NCI-H2196 treated with DMSO at 0.1 percent for 48 hours (cell line): ENCODE results near the gene OASL.

Experiments
- DNase-seq: peaks from one replicate; lab custom pipeline; 2025; ENCODE audit not compliant: unreplicated experiment; lab: John Stamatoyannopoulos, UW

The OASL gene

DNA sequence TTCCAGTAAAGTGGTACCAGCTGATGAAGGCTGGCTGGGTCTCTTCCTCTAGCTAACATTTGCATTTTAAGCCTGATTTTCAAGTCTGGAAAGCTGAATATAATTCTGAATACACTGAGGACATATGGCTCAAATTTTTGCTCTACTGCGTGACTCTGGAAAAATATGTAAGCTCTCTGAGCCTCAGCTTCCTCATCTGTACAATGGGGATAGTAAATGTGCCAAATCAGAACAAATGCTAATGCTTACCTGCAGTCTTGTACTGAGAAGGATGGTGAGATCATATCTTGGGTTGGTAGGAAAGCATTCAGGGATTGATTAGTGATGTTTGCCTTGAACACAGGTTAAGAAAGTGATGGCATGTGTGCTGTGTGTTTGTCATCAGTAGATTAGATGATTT, 46.1 kb downstream of the OASL start:
- no peak for DNase-seq

DNA sequence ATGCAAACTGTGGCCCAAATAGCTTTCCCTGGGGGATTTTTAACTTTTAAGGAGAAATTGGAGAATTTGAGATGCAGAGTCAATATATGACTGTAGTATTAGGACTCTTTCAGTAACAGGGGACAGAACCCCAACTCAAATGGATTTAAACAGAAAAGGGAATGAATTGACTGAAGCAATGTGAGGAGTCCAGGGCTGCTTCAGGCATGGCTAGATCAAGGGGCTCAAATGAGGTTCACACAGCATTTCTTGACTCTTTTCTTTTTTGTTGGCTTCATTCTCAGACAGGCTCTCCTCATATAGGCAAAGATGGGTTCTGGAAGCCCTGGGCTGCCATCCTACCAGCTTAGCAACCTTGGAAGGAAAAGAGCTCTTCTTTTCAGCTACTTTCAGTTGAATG, 47.1 kb downstream of the OASL start:
- no peak for DNase-seq

DNA sequence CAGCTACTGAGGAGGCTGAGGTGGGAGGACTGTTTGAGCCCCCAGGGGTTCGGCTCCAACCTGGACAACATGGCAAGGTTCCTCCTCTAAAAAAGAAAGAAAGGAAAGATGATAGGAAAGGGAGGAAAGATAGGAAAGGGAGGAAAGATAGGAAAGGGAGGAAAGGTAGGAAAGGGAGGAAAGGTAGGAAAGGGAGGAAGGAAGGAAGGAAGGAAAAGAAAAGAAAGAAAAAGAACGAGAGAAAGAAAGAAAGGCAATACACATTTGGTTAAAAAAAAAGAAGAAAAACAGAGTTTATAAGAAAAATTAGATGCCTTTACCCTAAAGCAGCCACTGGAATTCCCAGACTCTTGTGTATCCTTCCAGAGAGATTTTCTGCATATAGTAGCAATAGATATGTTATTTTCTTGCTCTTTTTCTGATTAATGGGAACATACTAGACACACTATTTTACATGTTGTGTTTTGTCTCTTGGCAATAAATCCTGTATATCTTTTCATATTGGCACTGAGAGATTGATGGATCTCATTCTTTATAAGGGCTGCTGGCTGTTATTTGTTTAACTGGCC, 48.5 kb downstream of the OASL start:
- no peak for DNase-seq

DNA sequence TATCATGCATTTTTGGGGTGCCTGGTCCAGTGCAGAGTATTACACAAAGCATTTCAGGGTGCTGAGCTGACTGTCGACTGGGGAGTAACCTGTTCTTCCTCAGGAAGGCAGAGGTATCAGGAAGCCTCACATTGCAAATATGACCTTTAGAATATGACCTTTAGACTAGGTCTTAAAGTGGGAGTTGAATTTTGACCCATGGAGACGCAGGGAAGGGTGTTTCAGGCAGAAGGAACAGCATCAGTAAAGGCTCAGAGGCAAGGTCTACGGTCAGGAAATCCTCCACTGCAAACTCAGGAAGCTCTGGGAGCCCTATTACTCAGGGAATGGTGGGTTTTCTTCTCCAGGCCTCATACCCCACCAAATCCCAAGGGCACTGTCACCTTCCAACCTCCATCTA, 49.4 kb downstream of the OASL start:
- DNase-seq, result no peak

DNA sequence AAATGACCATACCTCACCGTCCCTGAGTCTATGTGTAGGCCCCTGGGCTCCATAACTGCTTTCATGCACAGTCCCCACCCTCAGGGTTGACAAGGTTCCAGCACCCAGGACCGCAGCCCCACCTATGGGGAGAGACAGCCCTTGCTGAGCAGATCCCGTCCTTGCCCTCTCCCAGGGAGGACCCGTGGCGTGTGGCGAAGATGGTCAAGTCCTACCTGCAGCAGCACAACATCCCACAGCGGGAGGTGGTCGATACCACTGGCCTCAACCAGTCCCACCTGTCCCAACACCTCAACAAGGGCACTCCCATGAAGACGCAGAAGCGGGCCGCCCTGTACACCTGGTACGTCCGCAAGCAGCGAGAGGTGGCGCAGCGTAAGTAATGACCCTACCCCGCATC, 50.4 kb downstream of the OASL start:
- DNase-seq, result no peak

DNA sequence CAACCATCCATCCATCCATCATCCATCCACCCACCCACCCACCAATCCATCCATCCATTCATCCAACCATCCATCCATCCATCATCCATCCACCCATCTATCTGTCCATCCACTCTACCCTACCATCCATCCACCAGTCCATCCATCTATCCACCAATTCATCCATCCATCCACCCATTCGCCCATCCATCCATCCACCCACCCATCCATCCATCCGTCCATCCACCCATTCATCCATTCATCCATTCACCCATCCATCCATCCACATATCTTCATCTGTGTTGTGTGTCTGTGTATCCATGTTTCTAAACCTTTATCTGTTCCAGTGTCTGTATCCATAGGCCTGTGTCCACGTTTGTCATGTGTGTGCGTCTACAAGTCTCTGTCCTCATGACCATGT, 50.8 kb downstream of the OASL start:
- no peak for DNase-seq

DNA sequence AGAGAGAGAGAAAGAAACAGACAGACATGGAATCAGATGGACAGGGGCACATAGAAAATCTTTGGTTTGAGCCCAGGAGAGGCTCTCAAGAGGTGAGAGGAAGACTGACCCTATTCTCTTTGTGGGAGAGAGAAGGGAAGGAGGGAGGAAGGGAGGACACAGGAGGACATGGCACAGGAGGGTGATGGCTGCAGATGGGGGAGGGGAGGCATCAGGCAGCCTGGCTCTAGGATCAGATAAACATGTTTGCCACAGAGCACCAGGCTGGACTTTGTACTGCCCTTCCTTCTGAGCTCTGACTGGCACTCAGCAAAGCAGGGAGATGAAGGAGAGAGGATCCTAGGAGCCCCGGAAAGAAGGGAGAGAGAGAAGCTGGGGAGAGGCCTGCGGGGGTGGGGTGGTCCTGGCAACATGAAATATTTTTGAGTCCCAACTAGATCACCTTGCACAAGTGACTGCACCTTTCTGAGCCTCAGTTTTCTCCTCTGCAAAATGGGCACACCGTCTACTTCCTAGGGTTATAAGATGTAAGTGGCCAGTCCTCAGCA, 54.6 kb downstream of the OASL start:
- DNase-seq, result no peak

DNA sequence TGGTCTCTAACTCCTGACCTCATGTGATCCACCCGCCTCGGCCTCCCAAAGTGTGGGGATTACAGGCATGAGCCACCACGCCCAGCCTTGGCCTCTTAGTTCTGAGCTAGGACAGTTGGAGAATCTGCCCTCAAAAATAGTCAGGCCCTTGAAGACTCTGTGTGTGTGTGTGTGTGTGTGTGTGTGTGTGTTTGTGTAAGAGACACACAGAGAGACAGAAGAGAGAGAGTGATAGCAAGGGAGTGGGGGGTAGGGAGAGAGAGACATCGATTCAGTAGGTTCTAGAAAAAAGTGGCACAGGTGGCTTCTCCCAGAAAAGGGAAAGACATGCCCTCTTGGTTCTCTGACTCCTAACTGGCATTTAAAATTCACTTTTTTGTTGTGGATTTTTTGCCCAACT, 55.3 kb downstream of the OASL start:
- no peak for DNase-seq

DNA sequence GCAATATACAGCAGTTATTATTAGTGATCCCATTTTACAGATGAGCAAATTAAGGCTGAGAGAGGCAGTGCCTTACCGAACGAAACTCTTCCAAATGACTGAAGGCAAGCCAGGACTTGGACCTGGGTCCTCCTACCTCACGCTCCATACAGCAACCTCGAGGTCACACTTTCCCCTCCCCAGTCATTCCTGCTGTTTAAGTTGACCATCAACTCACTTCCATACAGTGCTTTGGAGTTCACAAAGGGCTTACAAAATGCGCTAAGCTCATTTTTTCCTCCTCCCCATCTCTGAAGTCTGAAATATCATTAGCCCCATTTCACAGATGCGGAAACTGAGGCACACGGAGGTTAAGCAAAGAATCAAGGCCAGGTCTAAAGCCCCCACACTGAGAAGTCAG, 56.4 kb downstream of the OASL start:
- no peak for DNase-seq

DNA sequence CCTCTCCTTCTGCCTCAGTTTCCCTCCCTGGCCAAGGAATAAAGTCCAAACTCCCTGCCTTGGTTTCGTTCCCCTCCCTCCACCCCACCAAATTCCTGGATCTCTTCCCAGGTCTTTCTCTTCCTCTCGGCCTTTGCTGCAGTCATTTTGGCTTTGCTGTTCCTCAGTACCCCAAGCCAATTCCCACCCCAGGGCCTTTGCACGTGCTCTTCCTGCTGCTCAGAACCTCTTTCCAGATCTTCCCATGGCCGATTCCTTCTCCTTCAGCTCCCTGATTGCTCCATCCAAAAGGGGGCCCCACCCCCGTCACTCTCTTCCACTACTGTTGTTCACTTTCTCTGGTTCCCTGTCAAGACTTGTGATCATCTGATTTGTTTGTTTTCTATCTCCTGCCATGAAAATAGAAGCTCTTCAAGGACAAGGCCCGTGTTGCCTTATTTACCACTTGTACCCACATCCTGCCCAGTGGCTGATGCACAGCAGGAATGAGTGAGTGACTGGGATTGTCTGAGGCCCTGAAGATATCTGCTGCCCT, 57.6 kb downstream of the OASL start:
- no peak for DNase-seq

DNA sequence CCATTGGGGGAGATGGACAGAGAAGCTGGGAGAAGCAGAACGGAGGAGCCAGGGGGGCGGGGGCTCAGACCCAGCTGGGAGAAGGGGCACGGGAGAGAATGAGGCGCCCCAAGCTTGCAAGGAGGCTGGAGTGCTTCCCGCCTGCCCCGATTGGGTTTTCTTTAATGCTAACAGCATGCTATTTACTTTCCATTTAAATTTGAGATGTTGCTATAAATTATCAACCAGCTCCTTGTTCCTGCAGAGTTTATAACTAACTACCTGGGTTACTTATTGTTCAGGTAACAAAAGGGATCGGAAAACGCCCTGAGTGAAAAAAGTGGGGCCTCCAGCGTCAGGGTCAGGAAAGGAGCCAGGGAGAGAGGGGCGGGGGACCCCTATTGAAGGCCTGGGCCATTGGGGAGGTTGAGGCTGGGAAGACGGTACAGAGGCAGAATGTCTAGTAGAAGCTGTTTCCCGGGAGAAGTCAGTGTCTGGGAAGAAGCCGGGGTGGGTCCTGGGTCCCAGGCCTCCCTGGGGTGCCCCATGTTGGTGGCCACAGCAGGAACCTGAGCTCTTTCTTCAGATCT, 58.2 kb downstream of the OASL start:
- DNase-seq, result no peak

DNA sequence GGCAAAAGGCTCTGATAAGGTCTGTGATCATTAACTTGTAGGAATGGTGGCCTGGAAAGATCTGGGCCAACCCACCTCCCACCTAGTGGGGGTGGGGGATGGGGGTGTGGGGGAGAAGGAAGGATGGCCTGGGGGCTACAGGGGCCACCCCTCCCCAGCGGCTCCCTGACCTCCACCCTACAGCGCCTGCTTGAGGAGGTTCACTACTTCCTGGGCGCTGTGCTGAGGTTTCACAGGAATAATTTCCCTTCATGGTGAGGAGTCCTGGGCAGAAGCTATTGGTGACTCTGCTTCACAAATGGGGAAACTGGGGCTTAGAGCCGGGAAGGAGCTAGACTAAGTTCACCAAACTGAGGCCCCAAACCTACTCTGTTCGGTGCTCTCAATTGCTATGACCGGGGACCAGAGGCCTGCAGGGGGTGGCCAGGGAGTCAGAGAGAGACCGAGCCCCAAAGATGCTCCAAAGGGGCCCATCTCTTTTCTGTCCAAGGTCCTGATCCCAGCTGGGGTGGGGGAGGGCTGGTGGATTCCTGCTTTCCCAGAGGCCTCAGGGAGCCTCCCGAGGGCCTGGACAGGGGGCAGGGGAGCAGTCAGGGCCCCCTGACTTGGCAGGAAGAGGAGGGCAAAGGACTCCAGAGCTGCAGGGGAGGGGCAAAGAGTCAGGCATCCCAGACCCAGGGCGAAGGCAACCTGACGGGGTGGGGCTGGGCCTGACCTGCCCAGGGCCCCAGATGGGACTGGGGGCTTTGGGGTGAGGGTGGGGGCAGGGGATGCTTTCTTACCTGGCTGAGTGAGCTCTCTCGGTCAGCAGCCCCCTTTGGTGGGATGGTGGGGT, 59.0 kb downstream of the OASL start:
- DNase-seq, result no peak

DNA sequence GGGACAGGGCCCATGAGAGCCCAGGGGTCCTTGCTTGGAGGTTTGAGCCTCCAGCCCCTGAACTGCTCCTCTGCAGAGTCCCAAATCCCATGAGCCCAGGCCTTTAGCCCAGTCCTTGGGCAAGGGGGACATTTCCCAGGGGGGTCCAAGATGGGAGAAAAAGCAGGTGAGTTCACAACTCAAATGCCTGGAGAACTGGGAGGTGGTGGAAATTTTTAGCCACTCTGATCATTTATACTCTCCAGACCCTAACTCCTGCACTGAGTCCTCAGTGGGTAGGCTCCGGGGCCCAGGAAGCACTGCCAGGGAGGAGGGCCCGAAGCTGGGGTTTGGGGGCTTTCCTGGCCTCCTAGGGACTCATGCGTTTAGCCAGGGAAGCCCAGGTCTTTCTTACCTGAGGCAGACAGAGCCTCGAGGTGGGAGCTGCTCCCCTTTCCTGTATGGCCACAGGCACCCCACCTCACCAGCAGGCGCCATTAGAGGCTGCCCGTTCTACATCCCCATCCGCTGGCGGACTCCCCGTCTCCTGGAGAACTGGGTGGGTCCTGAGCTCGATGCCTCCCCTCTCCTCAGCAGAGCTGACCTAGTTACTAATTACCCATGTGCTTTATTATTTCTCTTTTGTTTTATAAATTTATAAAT, 59.7 kb downstream of the OASL start:
- DNase-seq, result no peak

DNA sequence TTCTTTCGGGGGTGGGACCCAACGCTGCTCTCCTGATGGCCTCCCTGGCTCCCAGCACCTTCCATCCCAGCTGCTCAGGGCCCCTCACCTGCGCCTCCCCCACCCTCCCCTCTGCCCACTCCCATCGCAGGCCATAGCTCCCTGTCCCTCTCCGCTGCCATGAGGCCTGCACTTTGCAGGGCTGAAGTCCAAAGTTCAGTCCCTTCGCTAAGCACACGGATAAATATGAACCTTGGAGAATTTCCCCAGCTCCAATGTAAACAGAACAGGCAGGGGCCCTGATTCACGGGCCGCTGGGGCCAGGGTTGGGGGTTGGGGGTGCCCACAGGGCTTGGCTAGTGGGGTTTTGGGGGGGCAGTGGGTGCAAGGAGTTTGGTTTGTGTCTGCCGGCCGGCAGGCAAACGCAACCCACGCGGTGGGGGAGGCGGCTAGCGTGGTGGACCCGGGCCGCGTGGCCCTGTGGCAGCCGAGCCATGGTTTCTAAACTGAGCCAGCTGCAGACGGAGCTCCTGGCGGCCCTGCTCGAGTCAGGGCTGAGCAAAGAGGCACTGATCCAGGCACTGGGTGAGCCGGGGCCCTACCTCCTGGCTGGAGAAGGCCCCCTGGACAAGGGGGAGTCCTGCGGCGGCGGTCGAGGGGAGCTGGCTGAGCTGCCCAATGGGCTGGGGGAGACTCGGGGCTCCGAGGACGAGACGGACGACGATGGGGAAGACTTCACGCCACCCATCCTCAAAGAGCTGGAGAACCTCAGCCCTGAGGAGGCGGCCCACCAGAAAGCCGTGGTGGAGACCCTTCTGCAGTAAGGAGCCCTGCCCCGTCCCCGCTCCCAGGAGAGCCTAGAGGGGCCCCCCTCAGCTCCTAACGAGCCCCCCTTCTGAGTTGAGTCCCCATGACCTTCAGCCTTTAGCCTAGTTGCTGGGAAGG, 60.5 kb downstream of the OASL start, which contains the start of gene HNF1A:
Gene HNF1A (plus strand): TSS at position 248 of the 924 bp plus-strand sequence. CDS start 226 bp downstream, at position 474.
- no peak for DNase-seq

DNA sequence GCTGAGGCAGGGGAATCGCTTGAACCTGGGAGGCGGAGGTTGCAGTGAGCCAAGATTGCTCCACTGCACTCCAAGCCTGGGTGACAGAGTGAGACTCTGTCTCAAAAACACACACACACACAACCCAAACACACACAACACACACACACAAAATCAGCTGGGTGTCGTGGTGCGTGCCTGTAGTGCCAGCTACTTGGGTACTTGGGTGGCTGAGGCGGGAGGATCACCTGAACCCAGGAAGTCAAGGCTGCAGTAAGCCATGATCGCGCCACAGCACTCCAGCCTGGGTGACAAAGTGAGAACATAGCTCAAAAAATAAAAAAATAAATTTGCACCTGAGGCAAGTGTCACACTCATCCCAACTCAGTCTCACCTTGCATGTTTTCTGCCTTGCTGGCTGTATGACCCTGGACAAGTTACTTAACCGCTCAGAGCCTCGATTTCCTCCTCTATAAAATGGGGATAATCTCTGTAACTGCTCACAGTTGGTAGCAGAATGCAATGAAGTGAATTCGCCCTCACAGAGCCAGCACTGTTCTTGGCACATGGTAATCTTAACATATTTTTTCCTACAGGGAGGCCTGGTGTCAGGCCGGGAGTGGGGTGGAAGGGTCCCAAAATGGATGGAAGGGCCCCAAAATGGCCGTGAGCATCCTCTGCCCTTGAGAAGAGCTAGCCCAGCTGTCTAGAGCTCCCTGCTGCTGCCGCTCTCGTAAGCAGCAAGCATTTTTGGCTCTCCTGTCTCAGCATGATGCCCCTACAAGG, 61.3 kb downstream of the OASL start:
- DNase-seq, result no peak

DNA sequence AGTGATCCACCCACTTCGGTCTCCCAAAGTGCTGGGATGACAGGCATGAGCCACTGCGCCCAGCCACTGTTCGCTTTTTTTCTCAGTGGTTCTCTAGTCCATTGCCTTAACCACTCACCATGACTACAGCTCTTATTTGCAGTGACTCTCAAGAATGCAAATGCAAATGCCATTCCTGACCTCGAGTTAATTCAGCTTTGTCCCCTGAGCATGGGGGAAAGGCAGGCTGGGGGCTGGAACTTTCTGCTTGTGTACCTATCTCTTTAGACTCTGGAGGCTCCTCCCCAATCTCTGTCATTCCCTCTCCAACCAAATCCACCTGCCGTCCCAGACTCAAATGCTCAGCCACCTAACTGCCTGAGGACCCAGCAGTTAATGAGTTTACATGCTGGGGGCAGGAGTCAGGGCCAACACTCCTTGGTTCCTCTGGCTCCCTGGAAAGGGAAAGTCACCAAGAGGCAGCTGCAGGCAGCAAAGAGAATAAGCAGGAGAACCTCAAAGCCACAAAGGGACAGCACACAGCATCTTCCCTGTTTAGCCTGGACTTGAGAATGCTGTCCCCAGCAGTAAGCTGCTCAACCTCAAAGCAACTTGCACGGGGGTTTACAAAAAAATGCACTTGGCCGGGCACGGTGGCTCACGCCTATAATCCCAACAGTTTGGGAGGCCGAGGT, 66.0 kb downstream of the OASL start:
- DNase-seq, result no peak

DNA sequence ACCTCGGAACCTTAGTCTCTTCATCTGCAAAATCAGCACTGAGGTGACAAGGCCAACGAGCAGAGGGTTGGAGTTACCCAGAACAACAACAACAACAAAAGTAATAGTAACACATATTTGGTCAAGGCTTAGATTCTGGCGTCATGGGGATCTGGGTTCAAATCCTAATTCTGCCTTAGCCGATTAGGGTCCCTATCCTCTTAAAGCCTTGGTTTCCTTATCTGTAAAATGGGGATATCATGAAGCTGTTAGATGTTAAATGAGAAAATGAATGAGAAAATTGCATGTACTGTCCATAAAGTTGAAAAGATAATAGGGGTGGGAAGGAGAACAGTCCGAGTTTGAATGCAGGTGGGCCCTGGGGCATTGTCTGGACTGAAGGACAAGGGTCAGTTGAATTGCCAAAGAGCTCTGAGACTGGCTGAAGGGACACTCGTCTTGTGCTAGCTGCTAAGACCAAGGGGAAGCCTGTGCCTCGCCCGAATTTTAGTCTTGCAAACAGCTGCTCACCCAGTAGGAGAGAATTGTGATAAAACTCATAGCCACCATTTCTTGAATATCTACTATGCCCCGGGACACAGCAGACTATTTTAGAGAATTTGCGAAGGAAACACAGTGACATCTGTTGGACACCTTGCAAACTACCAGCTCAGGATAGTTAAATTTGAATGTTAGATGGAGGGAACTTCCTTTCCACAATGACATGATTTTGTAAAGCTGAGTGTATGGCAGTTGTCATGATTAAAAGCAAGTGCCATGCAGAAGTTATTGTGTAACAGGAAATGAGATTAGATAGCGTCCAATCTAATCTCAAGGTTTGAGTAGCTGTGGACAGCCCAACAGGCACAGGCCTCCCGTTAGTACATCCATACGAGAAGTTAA, 67.5 kb downstream of the OASL start:
- DNase-seq, result peak; percentile 52

DNA sequence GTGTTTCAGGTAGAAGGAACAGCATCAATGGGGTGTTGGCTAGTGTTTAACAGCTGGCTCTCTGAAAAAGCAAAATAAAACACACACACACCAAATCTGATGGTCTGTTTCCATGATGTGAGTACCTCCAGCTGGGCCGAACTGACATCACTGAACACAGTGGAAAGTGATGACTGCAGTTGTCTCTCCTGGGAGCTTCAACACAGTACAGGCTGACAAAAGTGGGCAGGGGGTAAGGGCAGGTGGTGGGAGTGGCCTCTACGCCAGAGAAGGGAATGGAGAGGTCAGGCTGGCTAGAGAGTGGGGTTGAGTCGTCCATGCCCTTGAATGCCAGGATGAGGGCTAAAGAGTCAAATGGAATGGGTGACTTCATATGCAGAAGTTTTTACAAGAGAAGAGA, 68.7 kb downstream of the OASL start:
- DNase-seq, result no peak
